ENCODE data around the gene PDXK.

Gene PDXK

GRCh38 chr21:43744725-43745124 is 25.8 kb downstream of the PDXK start:
- no peak for DNase-seq

GRCh38 chr21:43745772-43746517 is 27.0 kb downstream of the PDXK start:
- DNase-seq: no peak

- no peak for DNase-seq
Observed at GRCh38 chr21:43748622-43749021, 29.7 kb downstream of the PDXK start.

- no peak for DNase-seq
Observed at GRCh38 chr21:43749651-43750262, 30.8 kb downstream of the PDXK start.

GRCh38 chr21:43750339-43751033 is 31.6 kb downstream of the PDXK start:
- DNase-seq: no peak

- no peak for DNase-seq
Observed at GRCh38 chr21:43751955-43752591, 33.1 kb downstream of the PDXK start.

GRCh38 chr21:43752758-43753438 is 34.0 kb downstream of the PDXK start:
- DNase-seq: no peak

GRCh38 chr21:43753439-43753799 is 34.5 kb downstream of the PDXK start:
- no peak for DNase-seq

- no peak for DNase-seq
Observed at GRCh38 chr21:43754948-43755781, 36.2 kb downstream of the PDXK start.

- DNase-seq: no peak
Observed at GRCh38 chr21:43755820-43756594, 37.1 kb downstream of the PDXK start.

- no peak for DNase-seq
Observed at GRCh38 chr21:43757601-43758000, 38.7 kb downstream of the PDXK start.

- no peak for DNase-seq
Observed at GRCh38 chr21:43758111-43758641, 39.2 kb downstream of the PDXK start.

- no peak for DNase-seq
Observed at GRCh38 chr21:43758811-43759210, 39.9 kb downstream of the PDXK start.

- no peak for DNase-seq
Observed at GRCh38 chr21:43759651-43760050, 40.7 kb downstream of the PDXK start.

GRCh38 chr21:43760391-43760958 is 41.5 kb downstream of the PDXK start:
- DNase-seq: no peak

- DNase-seq: no peak
Observed at GRCh38 chr21:43761886-43762285, 43.0 kb downstream of the PDXK start.

GRCh38 chr21:43762303-43763128 is 43.6 kb downstream of the PDXK start:
- no peak for DNase-seq

GRCh38 chr21:43763901-43764523 is 45.1 kb downstream of the PDXK start:
- DNase-seq: no peak

All from NCI-H1417 (cell line).